Measurements from ENCODE around the gene PKIG.
A peak's percentile ranks its signal among the peaks of the same experiment; 100 is the strongest.

DNA sequence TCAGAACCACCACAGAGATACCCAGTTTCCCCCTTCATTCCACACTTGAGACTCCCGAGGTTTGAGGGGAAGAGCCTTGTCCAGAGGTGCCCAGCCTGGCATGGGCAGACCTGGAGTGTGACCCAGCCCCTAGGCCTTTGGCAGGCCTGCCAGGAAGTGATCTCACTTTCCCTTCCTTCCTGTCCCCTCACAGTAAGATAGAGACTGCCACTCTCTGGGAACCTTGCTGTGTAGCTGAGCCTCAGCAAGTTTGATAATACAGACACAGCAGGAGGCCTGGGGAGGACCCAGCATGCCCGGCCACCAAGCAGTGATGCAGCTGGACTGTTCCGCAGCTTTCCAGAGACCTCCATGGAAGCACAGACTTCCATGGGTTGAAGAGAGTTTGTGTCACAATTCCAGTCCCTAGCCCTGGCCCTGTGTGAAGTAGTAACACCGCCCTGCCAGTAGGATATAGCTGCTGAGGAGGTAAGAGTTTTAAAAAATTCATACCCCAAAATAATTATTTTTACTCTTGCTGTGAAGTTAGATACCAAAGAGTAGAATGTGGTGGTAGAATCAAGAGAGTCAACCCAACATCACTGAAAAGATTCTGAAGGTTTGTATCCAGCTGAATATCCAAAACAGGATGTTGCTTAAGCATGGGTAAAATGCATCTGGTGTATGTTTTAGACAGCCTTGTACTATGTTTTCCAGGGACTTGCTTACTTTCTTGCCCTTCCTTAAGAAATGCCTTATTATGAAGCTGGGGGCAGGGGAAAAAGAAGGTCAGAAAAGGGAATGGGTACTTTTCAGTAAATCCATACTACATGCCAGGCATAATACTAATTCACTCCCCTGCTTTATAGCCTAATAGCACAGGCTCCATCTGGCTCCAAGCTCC is 16.3 kb downstream of the PKIG start:
- TF ChIP-seq, protein P1, sequence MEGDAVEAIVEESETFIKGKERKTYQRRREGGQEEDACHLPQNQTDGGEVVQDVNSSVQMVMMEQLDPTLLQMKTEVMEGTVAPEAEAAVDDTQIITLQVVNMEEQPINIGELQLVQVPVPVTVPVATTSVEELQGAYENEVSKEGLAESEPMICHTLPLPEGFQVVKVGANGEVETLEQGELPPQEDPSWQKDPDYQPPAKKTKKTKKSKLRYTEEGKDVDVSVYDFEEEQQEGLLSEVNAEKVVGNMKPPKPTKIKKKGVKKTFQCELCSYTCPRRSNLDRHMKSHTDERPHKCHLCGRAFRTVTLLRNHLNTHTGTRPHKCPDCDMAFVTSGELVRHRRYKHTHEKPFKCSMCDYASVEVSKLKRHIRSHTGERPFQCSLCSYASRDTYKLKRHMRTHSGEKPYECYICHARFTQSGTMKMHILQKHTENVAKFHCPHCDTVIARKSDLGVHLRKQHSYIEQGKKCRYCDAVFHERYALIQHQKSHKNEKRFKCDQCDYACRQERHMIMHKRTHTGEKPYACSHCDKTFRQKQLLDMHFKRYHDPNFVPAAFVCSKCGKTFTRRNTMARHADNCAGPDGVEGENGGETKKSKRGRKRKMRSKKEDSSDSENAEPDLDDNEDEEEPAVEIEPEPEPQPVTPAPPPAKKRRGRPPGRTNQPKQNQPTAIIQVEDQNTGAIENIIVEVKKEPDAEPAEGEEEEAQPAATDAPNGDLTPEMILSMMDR (IDR thresholded peaks at IDR 0.05): peak; percentile 33
- TF ChIP-seq EZH2phosphoT487 (IDR thresholded peaks at IDR 0.05): no peak
